LNCAP (cell line): Measurements from ENCODE around the gene TENM3.

Experiments
- TF ChIP-seq, protein P1 (sequence below): fragments of 450-650 bp; IDR thresholded peaks from 2 replicates; pipeline ENCODE4 v1.5.1; 2017; ENCODE audit warnings: mild to moderate bottlenecking

The TENM3 gene

DNA sequence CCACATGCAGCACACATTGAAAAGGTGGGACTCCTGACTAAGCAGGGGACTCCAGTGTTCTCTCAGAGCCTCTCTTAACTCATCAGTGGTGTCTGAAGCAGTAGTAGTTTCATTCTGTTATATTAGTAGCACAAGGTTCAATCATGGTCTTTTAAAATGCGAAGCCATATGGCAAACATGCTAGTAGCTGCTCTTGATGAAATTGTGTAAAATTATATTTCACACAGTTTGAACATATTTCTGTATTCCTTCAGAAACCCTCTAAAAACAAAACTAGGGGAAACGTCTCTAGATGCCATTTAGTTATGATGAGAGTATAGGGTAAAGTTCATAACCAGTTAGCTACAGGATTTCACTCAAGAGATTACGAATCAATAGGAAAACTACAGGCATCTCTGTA lies 497.1 kb downstream of the TENM3 start:
- TF ChIP-seq, protein P1, sequence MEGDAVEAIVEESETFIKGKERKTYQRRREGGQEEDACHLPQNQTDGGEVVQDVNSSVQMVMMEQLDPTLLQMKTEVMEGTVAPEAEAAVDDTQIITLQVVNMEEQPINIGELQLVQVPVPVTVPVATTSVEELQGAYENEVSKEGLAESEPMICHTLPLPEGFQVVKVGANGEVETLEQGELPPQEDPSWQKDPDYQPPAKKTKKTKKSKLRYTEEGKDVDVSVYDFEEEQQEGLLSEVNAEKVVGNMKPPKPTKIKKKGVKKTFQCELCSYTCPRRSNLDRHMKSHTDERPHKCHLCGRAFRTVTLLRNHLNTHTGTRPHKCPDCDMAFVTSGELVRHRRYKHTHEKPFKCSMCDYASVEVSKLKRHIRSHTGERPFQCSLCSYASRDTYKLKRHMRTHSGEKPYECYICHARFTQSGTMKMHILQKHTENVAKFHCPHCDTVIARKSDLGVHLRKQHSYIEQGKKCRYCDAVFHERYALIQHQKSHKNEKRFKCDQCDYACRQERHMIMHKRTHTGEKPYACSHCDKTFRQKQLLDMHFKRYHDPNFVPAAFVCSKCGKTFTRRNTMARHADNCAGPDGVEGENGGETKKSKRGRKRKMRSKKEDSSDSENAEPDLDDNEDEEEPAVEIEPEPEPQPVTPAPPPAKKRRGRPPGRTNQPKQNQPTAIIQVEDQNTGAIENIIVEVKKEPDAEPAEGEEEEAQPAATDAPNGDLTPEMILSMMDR, result no peak

DNA sequence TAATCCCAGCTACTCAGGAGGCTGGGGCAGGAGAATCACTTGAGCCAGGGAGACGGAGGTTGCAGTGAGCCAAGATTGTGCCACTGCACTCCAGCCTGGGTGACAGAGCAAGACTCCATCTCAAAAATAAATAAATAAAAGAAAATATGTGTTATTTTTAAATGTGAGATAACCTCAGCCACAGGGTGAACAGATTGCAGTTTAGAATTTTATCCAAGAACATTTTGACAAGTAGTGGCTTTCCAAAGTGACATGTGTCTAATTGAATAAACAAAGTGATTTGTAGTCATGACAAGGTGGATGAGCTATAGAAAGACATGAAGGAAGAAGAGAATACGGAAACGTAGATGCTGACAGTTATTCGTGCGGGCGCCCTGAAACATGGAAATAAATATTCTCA lies 497.9 kb downstream of the TENM3 start:
- TF ChIP-seq, protein P1, result no peak

DNA sequence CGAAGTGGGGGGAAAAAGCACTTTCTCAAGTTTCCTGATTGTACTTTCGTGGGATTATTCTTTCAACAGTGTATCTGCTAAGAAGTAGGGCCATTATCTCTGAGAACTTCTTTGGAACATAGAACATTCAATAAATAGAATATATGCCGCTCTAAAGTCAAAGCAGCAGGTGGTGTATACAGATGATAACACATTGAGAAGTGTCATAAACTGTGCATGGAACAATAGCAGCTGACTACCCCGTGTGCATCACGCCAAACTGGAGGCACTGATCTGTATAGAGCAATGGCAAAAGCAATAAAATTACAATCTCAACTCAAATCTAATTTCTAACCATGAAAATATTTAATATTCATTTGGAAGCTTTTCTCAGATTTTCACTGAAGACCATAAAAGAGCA lies 498.7 kb downstream of the TENM3 start:
- TF ChIP-seq, protein P1, result no peak

DNA sequence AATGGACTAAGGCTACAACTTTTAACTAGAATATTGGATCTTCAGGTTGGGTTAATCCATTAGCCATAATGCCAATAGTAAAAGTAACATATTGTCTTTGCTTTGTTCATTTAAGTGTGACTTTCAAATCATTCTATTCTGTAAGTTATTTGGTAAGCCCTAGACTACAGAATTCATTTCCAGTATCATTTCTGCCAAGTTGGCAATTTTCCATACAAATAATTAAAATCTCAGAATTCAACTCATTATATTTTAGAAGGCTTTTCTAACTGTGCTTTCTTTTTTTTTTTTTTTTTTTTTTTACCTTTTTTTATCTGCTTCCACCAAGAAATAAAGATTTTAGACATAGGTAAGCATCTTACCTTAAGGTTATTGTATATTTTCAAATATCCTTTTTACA lies 500.6 kb downstream of the TENM3 start:
- TF ChIP-seq, protein P1, result no peak

DNA sequence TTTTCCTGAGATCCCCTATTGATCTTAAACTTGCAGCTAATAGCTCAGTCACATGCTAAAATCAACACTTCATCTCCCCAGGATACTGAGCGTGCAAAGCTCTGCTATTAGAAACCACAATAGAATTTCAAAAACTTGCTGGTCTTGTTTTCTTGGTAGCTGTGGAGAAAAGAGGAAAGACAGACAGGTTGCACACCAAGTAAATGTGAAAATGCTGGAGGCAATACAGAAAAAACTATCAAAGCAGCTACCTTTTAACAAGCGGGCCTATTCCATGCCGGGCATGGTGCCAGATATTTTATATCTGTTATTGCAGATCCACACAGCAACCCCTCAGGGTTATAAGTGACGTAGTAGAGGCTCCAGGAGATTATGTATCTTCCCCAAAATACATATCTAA lies 502.0 kb downstream of the TENM3 start:
- TF ChIP-seq, protein P1, result no peak

DNA sequence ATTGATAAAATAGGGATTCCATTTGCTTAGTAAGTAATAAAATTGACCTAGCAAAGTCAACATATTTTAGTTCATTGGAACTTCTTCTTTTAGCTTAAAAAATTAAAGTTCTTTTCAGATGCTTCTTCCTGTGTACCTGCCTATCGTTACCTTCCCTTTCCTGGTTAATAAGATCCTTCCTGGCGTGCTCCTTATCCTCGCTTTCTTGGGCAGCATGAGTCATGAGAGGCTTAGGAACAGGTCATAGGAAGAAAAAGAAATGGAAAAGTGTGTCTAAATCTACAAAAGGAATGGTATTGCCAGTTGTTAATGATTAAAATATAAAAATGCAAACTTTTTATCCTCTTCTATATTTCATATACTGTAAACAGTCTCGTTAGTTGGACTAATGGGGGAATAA lies 503.7 kb downstream of the TENM3 start:
- TF ChIP-seq, protein P1, result no peak

DNA sequence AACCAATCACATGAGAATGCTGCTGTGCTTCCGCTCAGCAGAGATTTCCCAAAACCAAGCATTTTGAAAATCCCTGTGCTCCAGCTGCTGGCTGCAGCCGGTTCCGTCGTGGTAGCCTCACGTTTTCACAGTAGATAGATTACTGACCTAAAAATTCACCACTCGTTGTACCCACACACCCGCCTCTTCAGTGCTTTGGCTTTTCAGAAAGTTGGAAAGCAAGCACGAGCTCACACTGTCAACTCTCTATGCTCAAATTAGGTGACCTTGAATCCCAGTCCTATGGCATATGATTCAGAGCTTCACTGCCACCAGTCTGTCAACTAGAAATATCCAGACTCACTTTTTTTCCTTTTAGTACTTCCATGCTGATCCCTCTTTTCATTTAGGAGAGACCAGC lies 505.1 kb downstream of the TENM3 start:
- TF ChIP-seq, protein P1, result no peak

DNA sequence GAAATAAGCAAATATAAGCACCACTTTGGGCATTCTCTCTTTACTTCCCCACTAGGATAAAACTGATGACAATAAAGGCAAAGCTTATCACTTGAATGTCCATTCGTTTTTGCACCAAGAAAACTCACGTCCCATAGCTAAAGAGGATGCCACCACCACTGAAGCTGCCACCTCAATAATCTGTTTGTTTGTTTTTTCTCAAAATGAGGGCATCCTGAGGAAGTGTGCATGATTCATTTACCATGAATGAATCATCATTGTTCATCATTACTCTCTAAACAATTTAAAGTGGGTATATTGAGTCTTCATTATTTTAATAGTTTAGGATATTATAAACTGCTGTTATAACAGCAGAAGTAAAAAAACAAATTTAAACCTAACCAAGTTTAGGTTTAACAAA lies 505.7 kb downstream of the TENM3 start:
- TF ChIP-seq, protein P1, result no peak
